ENCODE data around the gene MMP20.

The MMP20 gene

GRCh38 chr11:102552447-102553194, 72.5 kb downstream of the MMP20 start:
- no peak for DNase-seq

GRCh38 chr11:102552020-102552419, 73.1 kb downstream of the MMP20 start:
- DNase-seq = no peak

GRCh38 chr11:102551169-102551781, 73.9 kb downstream of the MMP20 start:
- no peak for DNase-seq

GRCh38 chr11:102546923-102547471, 78.1 kb downstream of the MMP20 start:
- DNase-seq = no peak

GRCh38 chr11:102546427-102546826, 78.7 kb downstream of the MMP20 start:
- no peak for DNase-seq

GRCh38 chr11:102545701-102546100, 79.4 kb downstream of the MMP20 start:
- no peak for DNase-seq

GRCh38 chr11:102544594-102544993, 80.5 kb downstream of the MMP20 start:
- no peak for DNase-seq

- DNase-seq = no peak
Observed at GRCh38 chr11:102539567-102539966, 85.6 kb downstream of the MMP20 start.

GRCh38 chr11:102538932-102539331, 86.2 kb downstream of the MMP20 start:
- no peak for DNase-seq

- no peak for DNase-seq
Observed at GRCh38 chr11:102534261-102534872, 90.8 kb downstream of the MMP20 start.

- no peak for DNase-seq
Observed at GRCh38 chr11:102530558-102530957, 94.6 kb downstream of the MMP20 start, which contains the start of gene MMP7. TSS of gene MMP7 (minus strand) at chr11:102530747. CDS start at chr11:102530700, 47 bp downstream.

GRCh38 chr11:102528618-102529017, 96.5 kb downstream of the MMP20 start:
- DNase-seq = no peak

GRCh38 chr11:102527684-102528083, 97.4 kb downstream of the MMP20 start:
- no peak for DNase-seq

- DNase-seq = no peak
Observed at GRCh38 chr11:102527041-102527440, 98.1 kb downstream of the MMP20 start.

Measured in cortex of kidney (tissue), 1 donor.